ENCODE measurements around the gene TMEM176A.

TMEM176A gene

DNA sequence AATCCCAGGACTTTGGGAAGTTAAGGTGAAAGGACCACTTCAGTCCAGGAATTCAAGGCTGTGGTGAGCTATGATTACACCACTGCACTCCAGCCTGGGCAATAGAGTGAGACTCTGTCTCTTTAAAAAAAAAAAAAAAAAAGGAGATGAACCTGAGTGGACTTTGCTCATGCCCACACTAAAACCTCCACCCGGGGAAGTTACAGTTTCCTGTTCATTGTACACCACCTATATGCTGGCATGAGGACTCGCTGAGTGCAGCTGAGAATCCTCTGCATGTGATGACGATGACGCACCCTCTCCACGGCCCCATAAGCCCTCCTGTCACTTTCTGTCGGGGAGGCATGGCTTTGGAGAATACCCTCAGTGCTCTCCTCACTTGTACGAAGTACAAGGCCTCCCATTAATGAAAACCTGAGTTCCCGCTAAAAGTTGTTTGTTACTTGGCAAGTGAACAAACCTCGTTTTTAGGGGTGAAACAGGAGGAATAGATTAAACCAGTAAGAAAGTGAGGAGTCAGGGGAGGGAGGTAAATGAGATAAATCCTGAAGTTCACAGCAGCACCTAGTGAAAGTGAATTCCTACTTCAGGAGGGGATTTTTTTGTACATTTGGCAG, 16.3 kb upstream of the TMEM176A start:
- H3K36me3 ChIP-seq (ENCODE audit: control insufficient read depth, insufficient read depth, low read length), result no peaks in the 10 kb centered on the region
- no peak for DNase-seq (ENCODE audit: extremely low read depth, insufficient read length)
- H3K27me3 ChIP-seq (replicated peaks; ENCODE audit: control insufficient read depth, insufficient read depth, low read length), result no peaks in the 10 kb centered on the region
- TF ChIP-seq, protein P1, sequence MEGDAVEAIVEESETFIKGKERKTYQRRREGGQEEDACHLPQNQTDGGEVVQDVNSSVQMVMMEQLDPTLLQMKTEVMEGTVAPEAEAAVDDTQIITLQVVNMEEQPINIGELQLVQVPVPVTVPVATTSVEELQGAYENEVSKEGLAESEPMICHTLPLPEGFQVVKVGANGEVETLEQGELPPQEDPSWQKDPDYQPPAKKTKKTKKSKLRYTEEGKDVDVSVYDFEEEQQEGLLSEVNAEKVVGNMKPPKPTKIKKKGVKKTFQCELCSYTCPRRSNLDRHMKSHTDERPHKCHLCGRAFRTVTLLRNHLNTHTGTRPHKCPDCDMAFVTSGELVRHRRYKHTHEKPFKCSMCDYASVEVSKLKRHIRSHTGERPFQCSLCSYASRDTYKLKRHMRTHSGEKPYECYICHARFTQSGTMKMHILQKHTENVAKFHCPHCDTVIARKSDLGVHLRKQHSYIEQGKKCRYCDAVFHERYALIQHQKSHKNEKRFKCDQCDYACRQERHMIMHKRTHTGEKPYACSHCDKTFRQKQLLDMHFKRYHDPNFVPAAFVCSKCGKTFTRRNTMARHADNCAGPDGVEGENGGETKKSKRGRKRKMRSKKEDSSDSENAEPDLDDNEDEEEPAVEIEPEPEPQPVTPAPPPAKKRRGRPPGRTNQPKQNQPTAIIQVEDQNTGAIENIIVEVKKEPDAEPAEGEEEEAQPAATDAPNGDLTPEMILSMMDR (IDR thresholded peaks at IDR 0.05; ENCODE audit: insufficient read depth, low read length, poor library complexity, severe bottlenecking), result no peak
- no peak overlapping the region for H3K4me3 ChIP-seq (replicated peaks; ENCODE audit: low read depth, low read length)

DNA sequence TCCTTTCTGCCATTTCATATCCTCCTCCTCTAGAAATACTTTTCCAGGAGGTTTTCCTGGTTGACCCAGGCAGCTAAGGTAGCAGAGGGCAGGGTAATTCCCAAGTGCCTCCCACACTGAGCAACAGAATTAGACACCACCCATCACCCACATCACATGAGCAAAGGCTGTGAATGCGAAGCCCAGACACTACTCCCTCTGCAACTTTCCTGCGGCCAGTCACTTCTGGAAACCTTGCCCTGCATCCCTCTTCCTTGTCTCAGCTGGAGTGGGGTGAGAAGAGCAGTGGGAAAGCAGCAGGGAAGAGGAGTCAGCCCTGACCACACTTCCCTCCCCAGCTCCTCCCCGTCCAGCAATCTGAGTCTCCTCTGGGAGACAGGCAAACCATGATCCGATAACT, 15.6 kb upstream of the TMEM176A start:
- no peak overlapping the region for H3K4me3 ChIP-seq (replicated peaks; ENCODE audit: low read depth, low read length)
- TF ChIP-seq, protein P1 (IDR thresholded peaks at IDR 0.05; ENCODE audit: insufficient read depth, low read length, poor library complexity, severe bottlenecking), result no peak

DNA sequence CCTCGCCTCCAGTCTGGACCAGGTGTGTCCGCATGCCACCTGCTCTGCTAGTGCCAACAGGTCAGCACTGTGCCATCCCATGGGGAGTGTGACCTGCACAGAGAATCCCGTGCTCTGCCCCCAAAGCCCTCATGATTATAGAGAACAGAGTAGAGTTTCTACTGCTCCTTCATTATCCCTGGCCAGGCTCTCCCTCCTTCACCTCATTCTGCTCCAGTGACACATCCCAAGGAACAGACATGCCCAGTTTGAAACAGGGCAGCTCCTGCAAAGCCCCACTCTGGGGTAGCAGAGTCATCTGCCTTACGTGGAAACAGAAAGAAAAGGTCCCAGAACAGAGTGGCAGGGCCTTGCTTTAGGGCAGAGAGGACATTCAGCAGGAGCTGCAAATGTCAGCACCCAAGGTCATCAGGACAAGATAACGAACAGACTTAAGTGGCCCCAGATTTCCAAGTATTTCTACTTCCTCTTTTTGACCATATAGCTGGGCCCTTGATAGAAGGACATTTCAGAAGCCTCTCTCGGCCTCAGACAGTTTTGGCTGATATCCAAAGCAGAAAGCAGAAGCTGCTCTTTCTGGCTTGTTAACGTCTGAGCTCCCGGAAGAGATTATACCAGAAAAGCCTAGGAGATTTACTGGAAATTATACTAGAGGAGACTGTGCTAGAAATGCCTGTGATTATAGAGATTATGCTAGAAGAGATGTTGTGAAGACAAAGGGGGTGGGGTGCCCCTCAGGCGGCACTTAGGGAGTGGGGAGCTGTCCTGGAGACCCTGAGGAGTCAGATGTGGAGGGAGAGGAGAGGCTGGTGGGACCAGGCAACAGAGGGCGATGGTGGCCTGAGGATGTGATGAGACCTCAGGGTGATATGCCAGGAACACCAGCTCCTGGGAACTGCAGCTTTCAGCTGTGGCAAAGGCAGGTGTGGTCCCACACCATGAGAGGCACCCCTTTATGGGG, 13.0 kb upstream of the TMEM176A start:
- Histone ChIP-seq H3K4me3 (replicated peaks; ENCODE audit: low read depth, low read length) (no peak overlapping the region), H3K36me3 (ENCODE audit: control insufficient read depth, insufficient read depth, low read length) (no peaks in the 10 kb centered on the region), H3K27me3 (replicated peaks; ENCODE audit: control insufficient read depth, insufficient read depth, low read length) (no peaks in the 10 kb centered on the region; the same call in 1 of the 2 replicates)
- TF ChIP-seq, protein P1 (IDR thresholded peaks at IDR 0.05; ENCODE audit: insufficient read depth, low read length, poor library complexity, severe bottlenecking), result no peak
- DNase-seq (ENCODE audit: extremely low read depth, insufficient read length), result no peak

More for the DNA sequence above, 15.6 kb upstream of the TMEM176A start:
- no peak for DNase-seq (ENCODE audit: extremely low read depth, insufficient read length)
- no peaks in the 10 kb centered on the region for H3K36me3 ChIP-seq (ENCODE audit: control insufficient read depth, insufficient read depth, low read length)
- H3K27me3 ChIP-seq (replicated peaks; ENCODE audit: control insufficient read depth, insufficient read depth, low read length), result no peaks in the 10 kb centered on the region

DNA sequence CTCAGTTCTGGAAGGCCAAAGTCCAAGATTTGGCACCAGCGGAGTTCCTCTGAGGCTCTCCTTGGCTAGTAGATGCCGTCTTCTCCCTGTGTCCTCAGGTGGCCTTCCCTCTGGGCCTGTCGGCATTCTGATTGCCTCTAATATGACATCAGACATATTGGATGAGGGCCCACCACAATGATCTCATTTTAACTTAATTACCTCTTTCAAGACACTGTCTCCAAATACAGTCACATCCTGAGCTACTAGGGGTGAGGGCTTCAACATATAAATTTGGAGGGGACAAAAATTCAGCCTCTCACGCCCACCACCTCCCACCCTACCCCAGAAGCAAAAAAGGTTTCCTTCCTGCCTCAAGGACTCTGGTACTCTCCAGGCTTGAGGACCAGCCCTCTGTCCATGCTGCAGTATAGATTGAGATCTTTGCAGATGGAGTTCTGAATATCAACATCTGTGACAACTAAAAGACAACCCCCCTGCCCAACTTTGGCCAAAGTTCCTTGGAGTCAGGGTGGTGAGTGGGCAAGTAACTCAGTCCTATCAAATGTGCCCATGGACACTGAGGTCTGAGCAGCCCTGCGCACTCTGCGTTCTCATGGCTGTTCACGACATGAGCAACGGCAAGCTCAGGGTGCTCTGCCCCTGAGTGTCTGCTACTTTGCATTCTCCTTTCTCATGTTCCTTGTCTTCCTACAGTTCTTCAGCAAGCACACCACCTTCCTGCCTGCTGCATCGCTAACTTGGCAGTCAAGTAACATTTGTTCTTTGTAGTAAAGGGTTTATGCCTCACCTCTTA, 11.9 kb upstream of the TMEM176A start:
- Histone ChIP-seq H3K27me3 (replicated peaks; ENCODE audit: control insufficient read depth, insufficient read depth, low read length) (no peaks in the 10 kb centered on the region; the same call in 1 of the 2 replicates), H3K36me3 (ENCODE audit: control insufficient read depth, insufficient read depth, low read length) (no peaks in the 10 kb centered on the region), H3K4me3 (replicated peaks; ENCODE audit: low read depth, low read length) (no peak overlapping the region)
- DNase-seq (ENCODE audit: extremely low read depth, insufficient read length), result no peak
- TF ChIP-seq, protein P1 (IDR thresholded peaks at IDR 0.05; ENCODE audit: insufficient read depth, low read length, poor library complexity, severe bottlenecking), result no peak

DNA sequence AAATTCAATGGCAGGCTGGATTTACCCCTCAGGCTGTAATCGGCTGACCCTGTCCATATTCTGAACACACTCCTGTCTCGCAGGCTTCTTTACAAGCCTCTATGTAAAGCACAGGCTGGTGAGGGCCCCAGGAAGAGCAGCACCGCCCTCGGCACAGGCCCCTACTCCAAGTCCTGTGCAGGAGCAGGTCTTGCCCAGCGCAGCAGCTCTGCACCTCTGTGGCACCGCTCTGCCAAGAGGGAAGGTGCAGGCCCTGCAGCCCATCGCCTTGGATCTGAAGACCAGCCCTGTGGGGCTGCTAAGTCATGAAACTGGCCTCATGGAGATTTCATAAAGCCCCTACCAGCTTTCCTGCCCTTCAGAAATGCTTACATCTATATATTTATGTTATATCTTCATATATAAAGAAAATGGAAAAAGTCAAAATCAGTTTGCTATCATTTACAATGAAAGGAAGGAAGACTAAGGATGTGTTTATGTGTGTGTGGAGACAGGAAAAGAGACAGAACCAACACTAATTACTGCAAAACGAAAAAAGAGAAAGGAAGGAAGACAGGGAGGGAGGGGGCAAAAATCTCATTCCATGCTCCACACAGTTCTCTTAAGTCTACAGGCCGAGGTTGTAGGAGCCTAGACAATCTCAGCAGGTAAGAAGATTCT, 10.0 kb upstream of the TMEM176A start:
- TF ChIP-seq, protein P1 (IDR thresholded peaks at IDR 0.05; ENCODE audit: insufficient read depth, low read length, poor library complexity, severe bottlenecking), result no peak
- H3K27me3 ChIP-seq (replicated peaks; ENCODE audit: control insufficient read depth, insufficient read depth, low read length), result no peaks in the 10 kb centered on the region; the same call in none of the 2 replicates
- no peak overlapping the region for H3K4me3 ChIP-seq (replicated peaks; ENCODE audit: low read depth, low read length)

More for the DNA sequence above, 10.0 kb upstream of the TMEM176A start:
- no peaks in the 10 kb centered on the region for H3K36me3 ChIP-seq (ENCODE audit: control insufficient read depth, insufficient read depth, low read length)
- DNase-seq (ENCODE audit: extremely low read depth, insufficient read length), result no peak
